K562 (cell line): Measurements from ENCODE around the gene FSTL4. TPM values are rescaled to one million over a fixed set of nuclear protein-coding genes. Genes with fewer than 3 reads are reported as not detected.

ENCODE experiments used
- ATAC-seq: fragments of 200-7000 bp; cut with Tn5 transposase; 3 replicates; pipeline ENCODE4 v1.9.1; 2020; ENCODE audit warnings: moderate library complexity
- BruUV-seq: library from RNA; stranded (reverse); fragments of 400-500 nt; replicated peaks from 2 replicates; lab custom pipeline; 2021; lab: Mats Ljungman, UMichigan
- CTCF ChIA-PET: fragments of 300-600 bp; formaldehyde crosslinking; extraction: SDS; loops from one replicate; lab custom pipeline; 2021; ENCODE audit warnings: low intra/inter-chr PET ratio; lab: Yijun Ruan, JAX
- POLR2A ChIA-PET: fragments of 300-600, 350-650 bp; sonication (Branson Sonifier 250); formaldehyde crosslinking; extraction: SDS; loops from one replicate; lab custom pipeline; 2021; ENCODE audit warnings: antibody characterized with exemption, inconsistent platforms; lab: Yijun Ruan, JAX
- DNase-seq, 4 experiments: peaks; one replicate each; pipeline versions ENCODE4 v3.0.0 to v3.0.0-alpha.2; 2011 to 2018; ENCODE audit warnings: low spot score in 3 of 4, mixed read lengths in 3 of 4; ENCODE audit errors: extremely low read depth in 1 of 4
- FAIRE-seq: peaks from 2 replicates; lab custom pipeline; 2011; peaks lifted over from hg19 to GRCh38; lab: Jason Lieb, UNC
- H2AFZ ChIP-seq: 2 replicates; pipeline ENCODE4 v1.6.0; 2011; ENCODE audit warnings: low read depth, low read length, control low read depth, inconsistent platforms
- H3K27ac ChIP-seq: fragments of 200-600 bp; 3 replicates; pipeline ENCODE4 v1.8.0; 2011; ENCODE audit warnings: low read depth, mild to moderate bottlenecking, control low read depth, inconsistent platforms, low read length, moderate library complexity, mixed read lengths; ENCODE audit errors: extremely low read depth
- H3K27me3 ChIP-seq, 2 experiments: fragments of 300-600 bp in 1 of 2; 2 replicates in 1 of 2; 3 replicates in 1 of 2; pipeline versions ENCODE4 v1.6.0 to v1.8.0; 2011; ENCODE audit warnings: inconsistent platforms in 2 of 2, low read length in 2 of 2, mild to moderate bottlenecking in 1 of 2, mixed read lengths in 1 of 2, moderate library complexity in 1 of 2; ENCODE audit not compliant: control insufficient read depth in 2 of 2, insufficient read depth in 2 of 2
- H3K36me3 ChIP-seq: fragments of 300-600 bp; 3 replicates; pipeline ENCODE4 v1.8.0; 2011; ENCODE audit warnings: mild to moderate bottlenecking, low read length, inconsistent platforms; ENCODE audit not compliant: control insufficient read depth, insufficient read depth
- H3K4me1 ChIP-seq, 2 experiments: fragments of 200-600 bp in 1 of 2; replicated peaks in 1 of 2; 2 replicates in 1 of 2; 3 replicates in 1 of 2; pipeline versions ENCODE4 v1.5.1 to v1.8.0; 2011; ENCODE audit warnings: inconsistent platforms in 2 of 2, low read length in 2 of 2, mild to moderate bottlenecking in 1 of 2, mixed read lengths in 1 of 2, moderate library complexity in 1 of 2; ENCODE audit not compliant: control insufficient read depth in 2 of 2, insufficient read depth in 2 of 2
- H3K4me2 ChIP-seq: 2 replicates; pipeline ENCODE4 v1.6.1; 2011; ENCODE audit warnings: low read length, control low read depth, inconsistent platforms, mixed read lengths; ENCODE audit not compliant: insufficient read depth
- H3K4me3 ChIP-seq: fragments of 200-600 bp; sonication (generic), shearing (Covaris generic); 2 replicates; pipeline ENCODE4 v1.5.1; 2016; ENCODE audit warnings: control low read depth, inconsistent platforms
- H3K79me2 ChIP-seq: fragments of 200-600 bp; 3 replicates; pipeline ENCODE4 v1.8.0; 2011; ENCODE audit warnings: low read length, inconsistent platforms; ENCODE audit not compliant: control insufficient read depth, insufficient read depth
- H3K9ac ChIP-seq, 2 experiments: 2 replicates each; pipeline versions ENCODE4 v1.6.0 to v1.6.1; 2011; ENCODE audit warnings: low read depth in 2 of 2, low read length in 2 of 2, control low read depth in 1 of 2, inconsistent platforms in 1 of 2, mild to moderate bottlenecking in 1 of 2, mixed read lengths in 1 of 2; ENCODE audit not compliant: insufficient read depth in 1 of 2
- H3K9me1 ChIP-seq: one replicate; pipeline ENCODE4 v1.6.0; 2011; ENCODE audit warnings: inconsistent platforms, mild to moderate bottlenecking, low read length, moderate library complexity; ENCODE audit not compliant: control insufficient read depth, insufficient read depth
- H3K9me3 ChIP-seq: replicated peaks from 2 replicates; pipeline ENCODE4 v1.5.1; 2011; ENCODE audit warnings: low read depth, low read length, inconsistent platforms; ENCODE audit not compliant: control insufficient read depth, insufficient read depth
- H4K20me1 ChIP-seq: replicated peaks from 2 replicates; pipeline ENCODE4 v1.6.1; 2011; ENCODE audit warnings: low read length, inconsistent platforms, mixed read lengths; ENCODE audit not compliant: control insufficient read depth, insufficient read depth
- ATF7 ChIP-seq: fragments of 450-650 bp; IDR thresholded peaks from 2 replicates; pipeline ENCODE4 v1.7.1; 2014; ENCODE audit warnings: mild to moderate bottlenecking, moderate library complexity
- E2F8 ChIP-seq: fragments of 450-650 bp; IDR thresholded peaks from 2 replicates; pipeline ENCODE4 v1.7.1; 2018; ENCODE audit warnings: mild to moderate bottlenecking, low read depth; ENCODE audit not compliant: partially characterized antibody
- EGR1 ChIP-seq: fragments of 450-650 bp; conservative IDR thresholded peaks from 2 replicates; pipeline ENCODE4 v1.6.1; 2017; ENCODE audit warnings: mild to moderate bottlenecking
- FOXJ3 ChIP-seq: sonication (generic); formaldehyde crosslinking; IDR thresholded peaks from 2 replicates; pipeline ENCODE4 v1.4.0; 2020; ENCODE audit warnings: mild to moderate bottlenecking, missing genetic modification reagents
- HEY1 ChIP-seq: fragments of 250-450 bp; sonication (Bioruptor Pico); IDR thresholded peaks from 2 replicates; pipeline ENCODE4 v1.5.0; 2020; ENCODE audit warnings: mild to moderate bottlenecking, moderate library complexity, borderline replicate concordance
- SREBF1 ChIP-seq: fragments of 150-350 bp; IDR thresholded peaks from 2 replicates; pipeline ENCODE4 v1.6.1; 2014; ENCODE audit warnings: antibody characterized with exemption, low read depth, low read length, borderline replicate concordance
- ZBTB7A ChIP-seq: IDR thresholded peaks from 2 replicates; pipeline ENCODE4 v1.6.1; 2011; ENCODE audit warnings: low read depth, mild to moderate bottlenecking, low read length, moderate library complexity, borderline replicate concordance; ENCODE audit not compliant: control insufficient read depth
- ZFP91 ChIP-seq: sonication (generic); formaldehyde crosslinking; IDR thresholded peaks from 2 replicates; pipeline ENCODE4 v1.8.0; 2022; ENCODE audit warnings: mild to moderate bottlenecking, missing genetic modification reagents
- ZNF511 ChIP-seq: sonication (generic); formaldehyde crosslinking; IDR thresholded peaks from 2 replicates; pipeline ENCODE4 v1.8.0; 2022; ENCODE audit warnings: mild to moderate bottlenecking, missing genetic modification reagents
- WGBS: fragments of 100-300 bp; shearing (Covaris generic); methylation state at CpG from one replicate; pipeline ENCODE4 v1.1.6; 2016; ENCODE audit warnings: low coverage, mixed read lengths; ENCODE audit not compliant: insufficient coverage; ENCODE audit errors: missing lambda C conversion rate; 5-methylcytosine and 5-hydroxymethylcytosine counted together
- in situ Hi-C: fragments of 300-500 bp; cut with MboI; formaldehyde crosslinking; loops from 4 replicates; pipeline ENCODE4 v1.15.0; 2018; ENCODE audit warnings: inconsistent platforms, mixed read lengths
- intact Hi-C: fragments of 100-400 bp; cut with micrococcal nuclease; formaldehyde crosslinking; loops from 2 replicates; pipeline ENCODE4 v1.14.2; 2022
- polyA plus RNA-seq, 8 experiments: library from polyadenylated mRNA; depleted of rRNA in 4 of 8; stranded (reverse) in 5 of 8; unstranded in 3 of 8; fragments of >200 nt; fragmentation: Nextera tagmentation in 2 of 8; fragmentation: Illumina TruSeq in 1 of 8; extraction: Ambion mirVana in 2 of 8; extraction: Trizol in 1 of 8; gene quantifications; 2 replicates each; pipeline versions ENCODE4 v1.2.1 to v1.2.3, GENCODE V29; 2011 to 2014; ENCODE audit warnings: inconsistent platforms in 1 of 8, missing spikeins in 1 of 8
- total RNA-seq, 7 experiments: library from RNA; depleted of rRNA in 6 of 7; stranded (reverse); fragments of >200 nt in 6 of 7; fragmentation: Illumina TruSeq in 2 of 7; extraction: Trizol in 2 of 7; gene quantifications; 2 replicates each; pipeline versions ENCODE4 v1.2.1 to v1.2.3, GENCODE V29; 2011 to 2021; ENCODE audit warnings: low replicate concordance in 1 of 7

The FSTL4 gene
- total and polyA plus RNA-seq, 9 of the 15 experiments (the other 6 are each of a cell fraction or from before 2014, with no cell fraction given), result 0.08 to 0.18 (median 0.10) TPM; not detected in 5

GRCh38 chr5:133222979-133223378, 389.4 kb downstream of the FSTL4 start:
- no peak for FAIRE-seq
- no TSS peak for BruUV-seq

More at GRCh38 chr5:133222979-133223378, 389.4 kb downstream of the FSTL4 start:
- no peak for TF ChIP-seq ZNF511 (CRISPR knock-in tag)
- no peak for TF ChIP-seq E2F8
- no peak for TF ChIP-seq FOXJ3 (CRISPR knock-in tag)
- TF ChIP-seq EGR1, result no peak
- TF ChIP-seq ATF7, result no peak
- no peak for TF ChIP-seq HEY1 (CRISPR knock-in tag)
- TF ChIP-seq ZBTB7A, result no peak
- TF ChIP-seq ZFP91 (CRISPR knock-in tag), result no peak
- no peak for TF ChIP-seq SREBF1
- DNase-seq (no peak), ATAC-seq (no peak)
- ChIA-PET CTCF (no interaction called here), POLR2A (interaction anchor here (1.5 to 2.3 kb wide), 4 partner anchors 8 to 25 kb away, joined by 3 to 9 read pairs (median 4); no protein-coding TSS in a partner anchor)
- Histone ChIP-seq H3K4me3 (no peak overlapping the region), H3K79me2 (no peaks in the 10 kb centered on the region), H4K20me1 (no peaks in the 10 kb centered on the region), H3K4me2 (no peak overlapping the region), H2AFZ (no peak overlapping the region), H3K9me3 (no peaks in the 10 kb centered on the region), H3K27me3 (peaks cover 9 to 37% of the 10 kb centered on the region in 2 experiments; a peak in 4 of 5 replicates), H3K9ac (no peak overlapping the region), H3K36me3 (no peaks in the 10 kb centered on the region), H3K4me1 (0 out of 5 replicates have a peak, but pooled peaks cover 0 to 2% of the 10 kb centered on the region in 2 experiments), H3K27ac (no peak overlapping the region), H3K9me1 (no peaks in the 10 kb centered on the region)
- intact Hi-C loops (no loop called here), in situ Hi-C loops (no loop called here)
- WGBS, result 4% methylated on average over 8 of the region's 8 CpGs
